ENCODE measurements around the gene ZNF219.

- TF ChIP-seq CTCF (IDR thresholded peaks at IDR 0.05) = no peak
- no peak for TF ChIP-seq POLR2AphosphoS5 (IDR thresholded peaks at IDR 0.05; ENCODE audit: low read depth, low read length)
- TF ChIP-seq TCF7L2 (IDR thresholded peaks at IDR 0.05; ENCODE audit: low read depth, low read length) = no peak
Observed at GRCh38 chr14:21041676-21042433, 56.6 kb downstream of the ZNF219 start, which contains the start of gene RNASE7.

Data from Panc1 (cell line).